ENCODE data around the gene MTMR1.

MTMR1 gene

DNA sequence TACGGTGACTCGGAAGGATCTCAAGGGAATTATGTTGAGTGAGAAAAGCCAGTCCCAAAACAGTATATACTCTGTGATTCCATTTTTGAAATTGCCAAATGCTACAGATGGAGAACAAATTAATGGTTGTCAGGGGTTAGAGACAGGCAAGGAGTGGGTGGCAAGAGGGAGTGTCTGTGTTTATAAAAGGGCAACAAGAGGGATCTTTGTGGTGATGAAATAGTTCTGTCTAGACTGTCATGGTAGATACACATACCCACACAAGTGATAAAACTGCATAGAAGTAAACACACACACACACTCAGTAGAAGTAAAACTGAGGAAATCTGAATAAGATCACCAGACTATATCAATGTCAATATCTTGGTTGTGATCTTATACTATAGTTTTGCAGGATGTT lies 112.5 kb downstream of the MTMR1 start:
- FAIRE-seq, result no peak

DNA sequence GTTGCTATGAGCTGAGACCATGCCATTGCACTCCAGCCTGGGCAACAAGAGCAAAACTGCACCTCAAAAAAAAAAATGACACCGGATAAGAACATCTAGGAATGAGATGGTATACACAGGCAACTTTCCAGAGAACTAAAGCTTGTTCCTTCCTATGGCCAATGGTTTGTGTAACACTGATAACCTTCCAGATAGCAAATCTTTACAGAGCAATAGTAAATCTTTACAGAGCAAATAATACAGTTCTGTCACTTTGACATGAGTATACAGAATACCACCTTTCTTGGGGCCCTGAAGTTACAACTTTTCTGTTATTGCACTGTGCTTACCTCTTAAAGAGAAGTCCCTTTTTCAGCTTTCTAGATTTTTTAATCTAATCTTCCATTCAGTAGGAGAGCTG lies 113.6 kb downstream of the MTMR1 start:
- no peak for FAIRE-seq

DNA sequence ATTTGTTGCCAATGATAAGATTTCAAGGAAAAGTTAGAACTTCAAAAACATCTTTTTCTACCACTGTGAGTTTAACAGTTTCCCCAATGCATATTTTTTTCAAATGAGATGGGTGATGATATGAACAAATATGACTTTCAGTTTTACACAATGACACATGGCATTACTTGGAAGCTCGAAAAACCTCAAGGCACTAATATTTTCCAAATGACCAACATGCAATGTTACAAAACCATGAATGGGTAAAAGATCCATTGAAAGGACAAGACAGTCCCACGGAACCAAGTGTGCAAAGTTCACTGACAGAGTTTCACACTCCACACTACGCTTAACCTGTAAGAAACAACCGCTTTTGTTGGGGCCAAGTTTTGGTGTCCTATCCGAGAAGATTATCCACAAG lies 120.7 kb downstream of the MTMR1 start:
- FAIRE-seq, result no peak
